Raji (cell line): ENCODE data around the gene ATP1B1.

ENCODE experiments used
- POLR2A ChIP-seq: IDR thresholded peaks from 2 replicates; pipeline ENCODE4 v1.6.1; 2011; ENCODE audit warnings: low read depth, low read length, control low read depth; ENCODE audit not compliant: insufficient read depth

Gene ATP1B1

GRCh38 chr1:169163059-169163458 is 56.6 kb downstream of the ATP1B1 start:
- TF ChIP-seq POLR2A, result no peak

GRCh38 chr1:169175461-169175860 is 69.0 kb downstream of the ATP1B1 start:
- TF ChIP-seq POLR2A, result no peak

DNA sequence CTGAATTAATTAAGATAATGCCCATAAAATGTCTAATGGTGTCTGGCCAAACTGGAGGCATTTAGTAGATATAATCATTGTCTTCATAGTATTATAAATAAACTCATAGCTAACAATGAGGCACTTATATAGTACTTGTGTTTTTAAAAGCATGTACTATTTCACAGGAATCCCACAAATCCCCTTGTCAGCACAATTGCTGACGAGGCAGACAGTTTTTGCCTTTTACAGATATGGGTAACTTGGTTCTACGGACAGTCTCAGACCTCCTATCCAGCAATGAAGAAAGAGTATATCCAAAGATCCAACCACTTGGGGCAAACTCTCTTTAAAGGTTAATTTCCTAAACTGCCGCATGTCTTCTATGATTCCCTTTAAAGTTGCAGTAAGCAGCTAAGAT is 73.7 kb downstream of the ATP1B1 start:
- TF ChIP-seq POLR2A, result no peak
